IPS-NIHi11 (cell line): ENCODE measurements around the gene ASPG.

Experiments
- DNase-seq: peaks from one replicate; pipeline ENCODE4 v3.0.0; 2012; ENCODE audit warnings: mixed read lengths, low spot score

Gene ASPG

GRCh38 chr14:104085032-104085888, at the start of gene ASPG:
TSS of gene ASPG (plus strand) at chr14:104085700. CDS start at chr14:104085771, 71 bp downstream.
- DNase-seq, result peak; percentile 99

GRCh38 chr14:104036212-104036611, 49.3 kb upstream of the ASPG start:
- no peak for DNase-seq

GRCh38 chr14:104037074-104037473, 48.4 kb upstream of the ASPG start:
- DNase-seq, result no peak

- DNase-seq, result no peak
These were observed 47.6 kb upstream of the ASPG start for GRCh38 chr14:104037903-104038302.

- DNase-seq, result no peak
These were observed 46.3 kb upstream of the ASPG start for GRCh38 chr14:104039214-104039613.

GRCh38 chr14:104040539-104040938, 45.0 kb upstream of the ASPG start:
- no peak for DNase-seq

- no peak for DNase-seq
These were observed 43.9 kb upstream of the ASPG start for GRCh38 chr14:104041430-104042104.

- no peak for DNase-seq
These were observed 41.5 kb upstream of the ASPG start for GRCh38 chr14:104044016-104044415.

- DNase-seq, result no peak
These were observed 37.7 kb upstream of the ASPG start for GRCh38 chr14:104047761-104048160.

- no peak for DNase-seq
These were observed 36.6 kb upstream of the ASPG start for GRCh38 chr14:104048758-104049507.

GRCh38 chr14:104049576-104050240, 35.8 kb upstream of the ASPG start:
- DNase-seq, result no peak

GRCh38 chr14:104051092-104051813, 34.2 kb upstream of the ASPG start:
- DNase-seq, result no peak

GRCh38 chr14:104054222-104054905, 31.1 kb upstream of the ASPG start:
- no peak for DNase-seq

GRCh38 chr14:104062281-104062680, 23.2 kb upstream of the ASPG start:
- DNase-seq, result no peak

- DNase-seq, result no peak
These were observed 21.5 kb upstream of the ASPG start for GRCh38 chr14:104064003-104064402.

- no peak for DNase-seq
These were observed 19.2 kb upstream of the ASPG start for GRCh38 chr14:104066279-104066678.

- no peak for DNase-seq
These were observed 18.7 kb upstream of the ASPG start for GRCh38 chr14:104066719-104067295.

GRCh38 chr14:104069541-104069940, 16.0 kb upstream of the ASPG start:
- no peak for DNase-seq

GRCh38 chr14:104072586-104072985, 12.9 kb upstream of the ASPG start:
- no peak for DNase-seq

GRCh38 chr14:104073764-104074163, 11.7 kb upstream of the ASPG start:
- no peak for DNase-seq
